Stimulated activated CD8-positive, alpha-beta memory T cell treated with anti-CD3 and anti-CD28 coated beads, Interleukin-2, amount 100 ng/mL, for 1 hour (primary cell): Measurements from ENCODE around the gene LSG1.

Experiments used
- DNase-seq, 2 donors: peaks; one replicate each; pipeline ENCODE4 v3.0.0-alpha.2; 2020; ENCODE audit warnings: low read depth in 2 of 2

Gene LSG1

DNA sequence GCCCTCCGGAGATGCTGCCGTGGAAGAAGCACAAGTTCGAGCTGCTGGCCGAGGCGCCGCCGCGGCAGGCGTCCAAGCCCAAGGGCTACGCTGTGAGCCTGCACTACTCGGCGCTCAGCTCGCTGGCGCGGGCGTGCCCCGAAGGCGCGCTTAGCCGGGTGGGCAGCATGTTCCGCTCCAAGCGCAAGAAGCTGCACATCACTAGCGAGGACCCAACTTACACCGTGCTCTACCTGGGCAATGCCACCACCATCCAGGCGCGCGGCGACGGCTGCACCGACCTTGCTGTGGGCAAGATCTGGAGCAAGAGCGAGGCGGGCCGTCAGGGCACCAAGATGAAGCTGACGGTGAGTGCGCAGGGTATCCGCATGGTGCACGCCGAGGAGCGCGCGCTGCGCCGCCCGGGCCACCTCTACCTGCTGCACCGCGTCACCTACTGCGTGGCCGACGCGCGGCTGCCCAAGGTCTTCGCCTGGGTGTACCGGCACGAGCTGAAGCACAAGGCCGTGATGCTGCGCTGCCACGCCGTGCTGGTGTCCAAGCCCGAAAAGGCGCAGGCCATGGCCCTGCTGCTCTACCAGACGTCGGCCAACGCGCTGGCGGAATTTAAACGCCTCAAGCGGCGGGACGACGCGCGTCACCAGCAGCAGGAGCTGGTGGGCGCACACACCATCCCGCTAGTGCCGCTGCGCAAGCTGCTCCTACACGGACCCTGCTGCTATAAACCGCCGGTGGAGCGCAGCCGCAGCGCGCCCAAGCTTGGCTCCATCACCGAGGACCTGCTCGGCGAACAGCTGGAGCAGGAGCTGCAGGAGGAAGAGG is 15.0 kb upstream of the LSG1 start:
- no peak for DNase-seq

DNA sequence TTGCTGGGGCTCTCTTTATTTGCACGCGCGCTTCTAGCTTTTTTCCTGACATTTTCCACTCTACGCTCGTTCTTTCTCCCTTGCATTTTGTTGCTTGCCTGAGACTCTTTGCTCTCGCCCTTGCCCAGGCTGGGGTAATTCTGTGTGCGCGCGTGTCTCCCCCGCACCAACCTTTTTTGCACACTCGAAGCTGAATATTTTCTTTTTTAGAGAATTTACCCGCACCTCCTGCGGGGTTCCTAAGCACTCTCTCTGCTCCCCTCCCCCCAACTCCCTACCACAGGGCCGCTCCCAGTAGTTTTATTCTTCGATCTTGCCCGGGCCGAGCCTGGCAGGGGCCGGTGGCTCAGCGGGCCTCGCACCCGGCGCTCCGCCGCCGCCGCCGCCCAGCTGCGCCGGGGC is 14.4 kb upstream of the LSG1 start:
- no peak for DNase-seq

DNA sequence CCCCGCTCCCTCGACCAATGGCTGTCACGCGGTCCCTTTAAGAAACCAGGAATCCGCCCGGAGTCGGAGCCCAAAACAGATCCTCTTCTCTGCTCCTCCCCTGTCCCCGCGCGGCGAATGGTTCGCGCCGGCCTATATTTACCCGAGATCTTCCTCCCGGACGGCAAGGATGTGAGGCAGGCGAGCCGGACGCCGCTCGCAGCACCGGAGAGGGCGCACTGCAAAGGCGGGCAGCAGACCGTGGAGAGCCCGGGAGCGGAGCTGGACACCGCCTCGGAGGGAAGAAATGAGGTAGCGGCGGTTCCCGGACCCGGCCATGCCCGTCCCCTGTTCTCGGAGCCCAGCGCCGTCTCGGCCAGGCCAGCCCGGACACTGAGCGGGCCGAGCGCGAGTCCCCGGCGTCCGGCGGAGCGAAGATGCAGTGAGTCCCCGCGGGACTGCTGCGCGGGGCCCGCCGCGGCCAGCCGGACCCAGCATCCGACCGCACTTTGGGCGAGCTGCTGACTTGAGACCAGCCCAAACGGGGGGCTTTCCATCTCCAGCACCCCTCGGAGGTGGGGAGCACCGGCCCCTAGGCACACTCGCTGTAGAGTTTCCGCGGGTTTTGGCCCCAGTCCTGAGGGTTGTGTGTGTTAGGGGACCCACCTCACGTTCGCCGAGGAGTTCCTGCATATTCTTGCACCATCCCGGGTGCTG is 13.9 kb upstream of the LSG1 start, which contains the start of gene FAM43A:
FAM43A (plus strand) TSS at position 166 of the 696 bp plus-strand sequence. CDS start 944 bp downstream, outside the sequence.
- peak; percentile 55 to 66 for DNase-seq

DNA sequence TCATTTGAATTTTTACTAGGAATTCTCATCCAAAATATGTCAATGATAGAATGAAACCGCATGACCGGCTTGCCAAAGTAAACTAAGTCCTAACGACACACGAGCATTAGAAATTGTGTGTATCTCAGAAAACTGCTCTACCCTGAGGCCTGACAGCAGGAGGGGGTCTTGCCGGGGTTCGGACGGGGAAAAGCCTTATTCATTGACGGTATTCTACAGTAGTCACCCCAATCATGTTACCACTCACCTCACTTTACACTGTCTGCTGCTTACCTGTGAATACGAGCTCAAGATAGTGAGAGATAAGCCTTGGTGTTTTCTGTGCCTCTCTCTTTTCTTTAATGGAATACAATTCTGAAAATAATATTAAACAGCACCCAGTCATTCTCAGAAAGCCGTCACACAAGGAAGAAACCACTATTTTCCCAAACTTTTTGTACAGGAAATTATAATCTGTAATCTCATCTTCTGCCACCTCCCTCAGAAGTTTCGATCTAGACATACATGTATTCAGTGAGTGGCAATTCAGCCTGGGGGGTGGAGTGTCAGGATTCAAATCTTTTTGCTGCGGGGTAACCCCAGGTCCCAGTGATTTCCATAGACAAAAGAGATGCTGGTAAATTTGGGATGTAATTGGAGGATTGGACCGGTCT is 13.2 kb upstream of the LSG1 start:
- no peak for DNase-seq

DNA sequence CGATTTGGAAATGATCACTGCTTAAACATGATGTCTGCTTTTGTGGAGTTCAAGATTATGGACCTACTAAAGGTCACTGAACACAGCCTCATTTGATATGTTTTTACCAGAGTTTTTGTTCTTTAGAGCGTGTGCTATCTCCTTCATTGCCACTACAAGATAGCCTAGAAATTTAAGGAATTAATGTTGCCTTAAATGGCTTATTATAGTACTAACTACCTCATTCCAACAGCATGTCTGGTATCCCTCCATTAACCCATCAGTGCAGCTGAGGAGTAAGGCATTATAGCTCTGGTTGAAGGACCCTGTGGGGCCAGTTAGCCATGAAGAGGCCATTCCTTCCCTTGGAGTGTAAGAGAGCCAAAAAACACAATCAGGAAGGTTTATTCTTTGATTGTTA is 11.4 kb upstream of the LSG1 start:
- no peak for DNase-seq

DNA sequence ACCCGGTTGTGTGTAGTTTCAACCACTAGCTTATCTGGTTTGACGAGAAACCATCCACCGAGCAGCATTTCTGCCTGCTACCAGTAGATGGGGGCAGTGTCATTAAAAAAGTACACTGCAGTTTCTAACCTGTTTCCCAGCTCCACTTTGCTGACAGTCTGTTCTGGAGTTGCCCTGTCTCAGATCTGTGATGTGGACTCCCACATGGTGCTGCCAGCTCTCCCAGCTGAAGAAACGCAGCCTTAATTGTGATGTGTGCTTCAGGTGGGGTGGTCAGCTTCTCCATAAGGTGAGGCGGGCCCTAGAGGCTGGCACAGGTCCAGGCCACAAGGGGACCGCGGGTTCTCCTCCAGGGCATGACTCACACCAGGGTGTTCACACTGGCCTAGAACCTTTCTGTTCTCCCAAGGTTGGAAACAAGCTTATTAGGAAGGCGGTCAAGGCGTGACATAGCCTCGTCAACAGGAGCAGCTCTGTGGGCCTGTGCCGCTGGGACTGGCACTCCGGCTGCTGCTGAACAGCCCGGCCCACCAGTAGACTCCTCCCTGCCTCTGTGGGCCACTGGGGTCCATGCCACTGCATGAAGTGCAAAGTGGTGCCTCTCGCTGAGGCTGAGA is 10.8 kb upstream of the LSG1 start:
- peak in 1 of 2 donors; percentile 42 for DNase-seq

DNA sequence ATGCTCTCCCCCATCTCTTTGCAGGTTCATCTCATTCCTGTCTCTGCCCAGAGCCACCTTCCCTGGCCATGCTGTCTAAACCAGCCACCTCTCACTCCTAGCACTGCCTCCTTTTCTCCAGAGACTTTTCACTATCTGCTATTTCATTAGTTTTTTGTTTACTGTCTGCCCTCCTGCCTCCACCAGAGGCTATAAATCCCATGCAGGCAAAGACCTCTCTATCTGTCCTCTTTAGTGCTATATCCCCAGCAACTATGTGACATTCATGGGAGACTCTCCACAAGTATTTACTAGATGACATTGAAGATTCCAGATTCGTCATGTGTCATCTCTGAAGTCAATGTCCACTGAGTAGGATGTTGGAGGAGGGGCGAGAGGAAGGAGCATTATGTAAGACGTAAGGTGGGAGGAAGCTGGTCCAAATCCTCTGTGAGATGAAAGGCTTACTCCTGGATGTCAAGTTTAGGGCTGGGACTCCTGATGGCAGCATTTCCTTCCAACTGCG is 10.2 kb upstream of the LSG1 start:
- DNase-seq = no peak

DNA sequence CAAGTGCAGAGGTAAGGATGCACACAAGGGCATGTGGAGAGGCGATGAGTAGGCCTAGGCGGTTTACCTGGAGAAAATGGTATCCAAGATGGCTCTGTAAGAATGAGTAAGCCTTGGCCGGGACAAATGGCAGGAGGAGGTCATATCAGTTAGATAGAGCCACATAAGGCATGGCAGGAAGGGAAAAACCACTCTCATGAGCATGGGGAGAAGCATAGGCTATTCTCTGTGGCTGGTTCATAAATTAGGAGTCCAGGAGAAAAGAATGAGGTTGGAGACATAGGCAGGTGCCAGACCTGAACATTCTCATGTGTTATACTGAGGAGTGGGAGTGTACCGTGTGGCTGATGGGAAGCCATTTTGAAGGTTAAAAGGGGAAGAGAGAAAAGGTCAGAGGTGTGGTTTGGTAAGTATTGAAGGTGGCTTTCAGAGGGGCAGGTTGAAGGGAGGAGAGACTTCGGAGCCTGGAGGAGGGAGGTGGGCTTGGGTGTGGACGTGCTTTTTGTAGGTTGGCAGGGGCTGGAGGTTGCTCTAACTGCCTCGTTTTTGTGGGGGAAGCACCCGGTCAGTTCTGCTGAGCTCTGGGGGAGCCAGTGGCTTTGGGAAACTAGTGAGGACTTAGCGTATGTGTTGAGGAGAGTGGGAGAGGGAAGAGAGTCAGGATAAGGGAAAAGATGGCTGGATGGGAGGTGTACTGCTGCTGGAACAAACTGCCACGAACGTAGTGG is 9.1 kb upstream of the LSG1 start:
- DNase-seq = no peak

DNA sequence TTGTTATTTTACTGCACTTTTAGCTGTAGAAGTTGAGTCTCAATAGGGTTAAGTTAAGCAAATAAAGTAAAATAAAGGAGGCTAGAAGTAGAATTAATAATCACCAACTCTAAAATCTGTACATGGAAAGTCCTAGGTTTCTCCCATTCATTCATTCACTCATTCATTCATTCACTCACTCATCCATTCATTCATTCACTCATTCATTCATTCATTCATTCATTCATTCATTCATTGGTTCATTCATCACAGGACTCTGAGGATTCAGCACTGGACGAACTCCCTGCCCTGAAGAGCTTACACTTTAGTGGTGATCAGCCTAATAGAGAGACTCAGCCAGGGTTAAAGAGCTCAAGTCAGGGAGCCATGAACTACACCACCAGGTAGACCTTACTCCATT is 4.5 kb upstream of the LSG1 start:
- no peak for DNase-seq

DNA sequence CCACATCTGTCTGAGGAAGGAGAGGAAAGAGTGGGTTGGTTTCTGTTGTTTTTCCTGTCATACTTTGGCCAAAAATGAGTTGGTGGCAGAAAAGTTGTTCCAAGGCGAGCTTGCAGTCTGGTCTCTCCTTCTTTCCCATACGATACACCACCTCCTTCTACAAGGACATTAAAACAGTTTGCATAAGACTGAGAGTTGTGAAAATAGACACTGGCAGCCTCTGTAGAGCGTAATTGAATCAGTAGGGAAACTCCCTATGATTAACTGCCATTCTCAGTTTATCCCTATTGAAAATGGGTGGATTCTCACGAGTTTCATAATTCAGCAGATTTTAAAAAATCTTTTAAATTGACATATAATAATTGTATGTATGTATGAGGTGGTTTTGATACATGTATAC is 3.7 kb upstream of the LSG1 start:
- no peak for DNase-seq

DNA sequence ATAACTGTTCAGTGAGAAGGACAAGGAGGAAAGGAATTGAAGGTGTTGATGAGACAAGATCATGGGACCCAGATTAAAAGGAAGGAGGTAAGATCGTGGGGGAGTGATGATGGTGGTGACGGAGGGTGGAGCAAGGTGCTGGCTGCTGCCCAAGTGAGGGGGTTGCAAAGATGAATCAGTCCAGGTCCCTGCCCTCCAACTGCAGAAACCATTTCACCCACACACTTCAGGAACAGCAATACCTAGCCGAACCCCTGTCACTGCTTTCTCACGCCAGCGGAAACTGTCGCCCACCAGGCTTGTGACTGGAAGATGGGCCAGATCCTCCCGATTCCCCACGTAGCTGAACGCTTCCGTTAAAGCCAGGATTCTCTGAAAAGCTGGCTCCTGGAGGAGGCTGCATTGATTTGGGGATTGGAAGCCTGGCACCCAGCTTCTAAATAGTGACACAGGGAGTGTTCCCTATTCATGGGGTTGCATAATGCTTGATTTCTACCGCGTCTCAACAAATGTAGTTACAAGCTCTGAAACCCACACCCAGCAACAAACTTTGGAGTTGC is 3.2 kb upstream of the LSG1 start:
- no peak for DNase-seq

DNA sequence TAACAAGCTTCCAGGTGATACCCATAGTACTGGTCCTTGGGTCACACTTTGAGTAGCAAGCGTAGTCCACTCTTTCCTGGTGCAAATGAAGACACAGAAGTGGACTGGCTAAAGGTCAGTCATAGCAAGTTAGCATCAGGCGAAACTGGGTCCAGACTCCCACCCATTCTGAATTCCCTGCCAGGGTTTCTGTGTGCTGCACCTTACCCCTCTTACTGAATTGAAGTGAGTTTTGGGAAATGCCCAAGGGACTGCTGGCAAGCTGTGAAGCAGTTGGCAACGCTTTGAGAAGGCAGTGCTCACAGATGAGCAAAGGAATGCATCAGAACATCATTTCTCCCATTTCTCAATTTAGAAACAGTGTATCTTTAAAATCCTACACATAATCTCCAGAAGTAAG is 1.8 kb upstream of the LSG1 start:
- DNase-seq = no peak

DNA sequence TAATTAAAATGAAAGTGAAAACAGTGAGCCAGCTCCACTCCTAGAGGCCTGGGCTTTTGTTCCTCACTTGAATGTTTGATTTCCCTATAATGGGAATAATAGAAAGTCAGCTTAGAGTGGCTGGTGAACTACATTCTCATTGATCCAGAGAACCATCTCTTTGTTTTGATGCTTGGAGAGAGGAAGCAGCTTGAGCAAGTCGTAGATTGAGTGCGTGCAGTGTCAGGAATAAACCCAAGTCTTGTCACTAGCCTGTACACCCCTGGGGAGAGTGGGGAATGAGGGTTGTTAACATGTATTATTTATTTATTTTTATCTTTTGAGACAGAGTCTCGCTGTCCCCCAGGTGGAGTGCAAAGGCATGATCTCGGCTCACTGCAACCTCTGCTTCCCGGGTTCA is 885 bp upstream of the LSG1 start:
- no peak for DNase-seq

DNA sequence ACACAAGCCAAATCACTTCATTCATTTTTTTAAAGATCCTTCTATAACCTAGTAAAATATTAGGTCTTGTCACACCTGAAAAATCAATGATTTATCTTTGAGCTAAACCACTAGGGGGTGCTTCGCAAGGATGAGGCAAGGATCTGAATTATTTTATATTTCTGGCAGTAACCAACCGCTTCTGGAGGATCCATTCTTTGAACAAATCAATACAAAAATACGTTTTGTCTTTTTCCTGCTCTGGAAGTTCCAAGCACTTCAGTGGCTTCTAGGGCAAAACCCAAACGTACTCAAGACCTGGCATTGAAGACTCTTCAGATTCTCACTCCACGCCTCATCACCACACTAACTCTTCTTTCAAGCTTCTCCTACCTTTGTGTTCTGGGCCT is 486 bp downstream of the LSG1 start:
- no peak for DNase-seq

DNA sequence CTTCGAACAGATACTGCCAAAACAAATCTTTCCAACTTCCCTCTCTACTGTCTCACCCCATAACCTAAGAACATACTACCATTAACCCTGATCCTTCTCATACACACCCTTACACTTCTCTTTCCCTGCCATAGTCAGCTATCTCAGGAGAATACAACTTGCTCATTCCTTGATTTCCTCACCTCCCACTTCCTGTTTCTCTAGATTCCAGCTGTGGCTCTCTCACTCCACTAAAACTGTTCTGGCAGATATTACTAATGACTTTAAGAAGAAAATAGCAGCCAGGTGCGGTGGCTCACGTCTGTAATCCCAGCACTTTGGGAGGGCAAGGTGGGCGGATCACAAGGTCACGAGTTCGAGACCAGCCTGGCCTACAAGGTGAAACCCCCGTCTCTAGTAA is 4.6 kb downstream of the LSG1 start:
- no peak for DNase-seq

DNA sequence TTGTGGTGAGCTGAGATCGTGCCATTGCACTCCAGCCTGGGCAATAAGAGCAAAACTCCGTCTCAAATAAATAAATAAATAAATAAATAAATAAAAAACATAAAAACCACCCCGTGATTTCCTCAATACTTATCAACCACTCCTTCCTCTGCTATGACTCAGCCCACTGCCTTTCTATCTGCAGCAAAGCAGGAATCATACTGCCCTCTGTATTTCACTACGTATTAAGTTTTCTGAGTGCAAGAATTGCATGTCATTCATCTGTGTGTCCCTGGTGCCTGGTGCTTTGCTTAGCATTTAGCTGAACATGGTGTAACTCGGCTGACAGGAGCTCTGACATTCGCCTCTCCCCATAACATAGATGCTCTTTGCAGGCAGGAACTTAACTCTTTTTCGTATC is 7.1 kb downstream of the LSG1 start:
- DNase-seq = no peak

DNA sequence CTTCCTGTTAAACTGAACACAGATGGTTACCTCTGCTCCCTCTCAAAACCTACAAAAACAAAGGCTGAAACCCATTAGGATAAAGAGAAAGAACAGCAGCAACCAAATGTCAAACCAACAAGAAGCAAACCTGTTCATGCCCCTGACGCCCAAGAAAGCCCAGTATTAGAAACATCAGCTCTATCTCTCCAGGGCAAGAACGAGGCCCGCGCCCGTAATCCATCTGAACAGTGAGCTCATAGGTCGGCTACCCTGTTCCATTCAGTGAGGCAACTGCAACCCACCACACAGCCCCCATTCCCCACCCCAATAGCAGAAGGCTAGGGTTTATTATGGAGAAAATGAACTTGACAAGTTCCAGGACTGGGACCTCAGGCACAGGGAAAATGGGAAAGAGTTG is 10.0 kb downstream of the LSG1 start:
- DNase-seq = no peak

DNA sequence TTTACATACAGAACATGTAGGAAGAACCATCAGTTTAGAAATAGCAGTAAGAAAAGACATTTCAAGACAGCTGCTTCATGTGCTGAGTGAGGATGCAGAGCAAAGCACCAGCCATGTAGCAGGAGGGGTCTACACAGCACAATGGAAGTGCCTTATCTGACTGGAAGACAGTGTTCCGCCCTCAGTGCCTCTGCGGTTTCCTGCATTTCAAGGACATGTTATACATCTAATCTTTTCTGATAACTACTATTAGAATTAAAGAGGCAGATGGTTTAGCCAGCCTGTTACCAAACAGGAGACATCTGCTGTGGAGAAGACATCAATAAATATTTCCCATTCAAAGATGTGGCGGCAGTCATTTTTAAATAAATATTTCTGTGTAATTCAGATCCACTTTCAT is 10.6 kb downstream of the LSG1 start:
- no peak for DNase-seq

DNA sequence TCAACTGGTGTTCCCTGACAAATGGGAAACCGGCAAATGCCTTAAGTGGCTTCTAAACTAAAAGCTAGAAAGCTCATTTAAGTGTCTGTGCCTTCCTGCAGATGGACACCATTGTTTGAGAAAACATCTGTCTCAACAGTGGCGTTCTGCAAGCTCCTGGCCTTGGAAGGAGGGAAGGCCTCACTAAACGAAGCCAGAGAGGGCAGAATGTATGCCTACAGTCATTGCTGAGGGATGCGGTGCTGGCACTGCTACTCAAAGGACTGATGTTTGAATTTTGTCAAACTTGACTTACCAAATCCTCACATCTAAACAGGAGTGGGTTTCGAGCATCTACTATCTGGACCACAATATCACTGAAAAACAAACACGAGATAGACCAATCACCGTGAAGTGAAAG is 12.2 kb downstream of the LSG1 start:
- no peak for DNase-seq

DNA sequence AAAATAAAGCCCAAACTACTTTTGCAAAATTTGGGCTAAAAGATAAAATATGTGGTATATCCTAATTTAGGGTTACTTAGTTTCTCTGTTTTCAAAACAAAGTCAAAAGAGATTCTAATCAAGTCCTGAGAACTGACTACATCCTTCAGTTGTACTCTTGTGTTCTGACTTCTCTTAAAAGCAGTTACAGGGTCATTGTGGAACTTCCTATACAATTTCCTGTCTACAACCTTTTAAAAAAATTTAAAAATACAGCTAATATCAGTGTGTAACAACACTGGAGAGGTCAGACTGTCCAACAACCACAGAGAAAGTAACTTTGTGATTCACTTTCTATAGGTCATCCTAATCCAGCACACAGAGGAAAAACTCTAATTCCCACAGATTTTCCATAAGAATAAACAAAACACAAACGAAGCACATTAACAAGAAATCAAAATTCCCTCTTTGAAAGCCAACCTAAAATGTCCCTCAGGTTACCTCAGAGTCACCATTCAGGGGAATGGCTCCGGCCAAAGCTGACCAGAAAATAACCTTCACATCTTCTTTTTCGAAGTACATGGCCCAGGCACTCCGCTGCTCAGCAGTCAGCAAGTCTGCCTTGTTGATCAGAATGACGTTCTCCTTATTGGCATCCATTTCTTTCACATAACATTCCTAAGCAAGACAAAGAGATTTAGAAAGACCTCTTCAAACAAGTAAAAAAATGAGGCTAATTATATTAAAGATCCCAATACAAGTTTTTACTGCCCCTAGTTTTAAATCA is 13.3 kb downstream of the LSG1 start:
- DNase-seq = no peak
